Heart left ventricle (tissue), 16 donors: Measurements from ENCODE around the gene GGT6. TPM values are rescaled to one million over a fixed set of nuclear protein-coding genes. Genes with fewer than 3 reads are reported as not detected.

Experiments used
- ATAC-seq, 4 donors: fragments of 200-7000 bp; cut with Tn5 transposase; one replicate each; pipeline ENCODE4 v1.9.1; 2020 to 2022; ENCODE audit warnings: moderate library complexity in 4 of 4, mild to moderate bottlenecking in 3 of 4, moderate number of reproducible peaks in 1 of 4
- DNase-seq, 5 donors: peaks; one replicate each; pipeline ENCODE4 v3.0.0-alpha.2; 2020
- H3K27ac ChIP-seq, 12 donors: fragments of 200-600 bp; sonication (generic) in 4 of 12; one replicate each; pipeline versions ENCODE4 v1.5.0 to v1.8.0; 2016 to 2022; ENCODE audit warnings: mild to moderate bottlenecking in 2 of 12
- H3K27me3 ChIP-seq, 9 donors: fragments of 200-600 bp; sonication (generic) in 2 of 9; one replicate each; pipeline versions ENCODE4 v1.5.1 to v1.8.0; 2016 to 2022; ENCODE audit warnings: mild to moderate bottlenecking in 3 of 9
- H3K36me3 ChIP-seq, 9 donors: fragments of 200-600 bp; sonication (generic) in 2 of 9; one replicate each; pipeline versions ENCODE4 v1.5.0 to v1.8.0; 2018 to 2022; ENCODE audit warnings: mild to moderate bottlenecking in 2 of 9
- H3K4me1 ChIP-seq, 12 donors: fragments of 200-600 bp; sonication (generic) in 4 of 12; one replicate each; pipeline versions ENCODE4 v1.5.0 to v1.8.0; 2016 to 2022; ENCODE audit warnings: mild to moderate bottlenecking in 3 of 12
- H3K4me3 ChIP-seq, 12 donors: fragments of 200-600 bp; sonication (generic) in 4 of 12; one replicate each; pipeline versions ENCODE4 v1.5.0 to v1.8.0; 2017 to 2022; ENCODE audit warnings: mild to moderate bottlenecking in 9 of 12, moderate library complexity in 4 of 12
- H3K9me3 ChIP-seq, 12 donors: fragments of 200-600 bp; sonication (generic) in 4 of 12; one replicate each; pipeline versions ENCODE4 v1.5.0 to v1.8.0; 2016 to 2022; ENCODE audit warnings: mild to moderate bottlenecking in 1 of 12
- POLR2A ChIP-seq, 2 donors: fragments of 450-650 bp; IDR thresholded peaks; one replicate each; pipeline ENCODE4 v1.6.1; 2017; ENCODE audit warnings: antibody characterized with exemption in 2 of 2, mild to moderate bottlenecking in 2 of 2, moderate library complexity in 2 of 2
- WGBS, 4 donors: extraction: QIAGEN DNeasy Blood & Tissue Kit in 2 of 4; methylation state at CpG; one replicate each; pipeline versions ENCODE4 v1.1.5 to v1.1.7; 2013 to 2018; 5-methylcytosine and 5-hydroxymethylcytosine counted together
- intact Hi-C, 10 donors: fragments of 100-400 bp; cut with DNase I; formaldehyde crosslinking; loops; one replicate each; pipeline versions ENCODE4 v1.11.1 to v1.14.2; 2022
- polyA plus RNA-seq, 2 donors: library from polyadenylated mRNA; stranded (reverse); fragments of 200-250 nt; gene quantifications; one replicate each; pipeline ENCODE4 v1.2.3, GENCODE V29; 2013
- total RNA-seq, 9 donors: library from RNA; depleted of rRNA in 2 of 9; stranded (reverse); fragments of >200 nt in 2 of 9; fragmentation: NEBNext Ultra II Directional in 3 of 9; extraction: Animal tissue kit (Norgen Biotek cat#: 25700) in 3 of 9; gene quantifications; one replicate each; pipeline versions ENCODE4 v1.1.0 to v1.2.4, GENCODE V29; 2016 to 2023
- TF ChIP-seq, protein P1 (sequence below), 12 donors: fragments of 200-600 bp; sonication (generic) in 4 of 12; IDR thresholded peaks; one replicate each; pipeline versions ENCODE4 v1.5.0 to v1.8.0; 2018 to 2022; ENCODE audit warnings: antibody characterized with exemption in 12 of 12, mild to moderate bottlenecking in 5 of 12
- donor health status: ischemic (EF 13 %, LVEDD 7.1; RV severe dilation, severe dysfunction).
- donor health status: healthy with polysubstance abuse.
- donor health status: DM: no; HTN: yes; CAD: no.
- donor health status: DM: no; HTN: no; CAD: no.
- donor health status: ischemic (EF 25% LVEDD 6.9; RV normal size, moderate dysfunction).
- donor health status: ischemic (EF 25% LVEDD 5.7; RV mildly dilated, moderate dysfunction).
- donor health status: healthy.
- donor health status: DM: yes; HTN: yes; CAD: no.
- donor health status: ischemic (EF 35%, LVEDD 5.7; RV mildly dilated, moderate dysfunction).
- donor health status: nonischemic (EF 11% LVEDD 7.7; RV severe dilation, severe dysfunction).
- donor health status: DM: yes; HTN: yes; CAD: no.
- donor health status: PGD.
- donor health status: ischemic (EF 29% LVEDD 5.4; RV normal size, mild dysfunction).
- donor health status: nonischemic (EF 23%, LVEDD 6.1; RV moderate dilation, normal function).

GGT6 gene
- total and polyA plus RNA-seq, 11 donors, result not detected

DNA sequence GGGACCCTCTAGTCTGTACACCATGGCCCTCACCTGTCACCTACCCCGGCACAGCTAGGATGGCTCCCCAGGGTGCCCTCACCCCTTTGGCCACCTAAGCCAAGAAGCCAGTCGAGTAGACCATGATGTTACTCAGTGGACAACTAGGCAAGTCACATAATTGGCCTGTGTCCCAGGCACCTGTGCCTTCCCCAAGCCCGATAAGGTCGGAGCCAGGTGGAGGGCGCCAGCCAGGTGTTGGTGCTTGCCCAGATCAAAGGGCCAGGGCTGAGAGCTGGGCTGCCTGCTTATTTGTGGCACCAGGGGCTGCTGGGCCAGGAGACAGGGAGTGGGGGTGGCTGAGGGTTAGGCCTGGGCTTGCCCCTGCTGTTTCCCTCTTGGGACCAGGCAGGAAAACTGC is 44.9 kb downstream of the GGT6 start:
- H3K36me3 ChIP-seq, result no peaks in the 10 kb centered on the region
- no peaks in the 10 kb centered on the region for H3K27me3 ChIP-seq
- H3K9me3 ChIP-seq, result no peaks in the 10 kb centered on the region
- DNase-seq (no peak), ATAC-seq (no peak)
- WGBS, 4 donors, result 94 to 100% (median 95%) methylated on average over 4 to 5 of the region's 5 CpGs
- H3K4me3 ChIP-seq, result no peak overlapping the region
- peaks cover 10 to 48% (median 31%) of the 10 kb centered on the region in 12 donors for H3K4me1 ChIP-seq
- no peak overlapping the region for H3K27ac ChIP-seq
- intact Hi-C loops, result no loop called here
- TF ChIP-seq POLR2A (IDR thresholded peaks at IDR 0.05), result no peak
- TF ChIP-seq, protein P1, sequence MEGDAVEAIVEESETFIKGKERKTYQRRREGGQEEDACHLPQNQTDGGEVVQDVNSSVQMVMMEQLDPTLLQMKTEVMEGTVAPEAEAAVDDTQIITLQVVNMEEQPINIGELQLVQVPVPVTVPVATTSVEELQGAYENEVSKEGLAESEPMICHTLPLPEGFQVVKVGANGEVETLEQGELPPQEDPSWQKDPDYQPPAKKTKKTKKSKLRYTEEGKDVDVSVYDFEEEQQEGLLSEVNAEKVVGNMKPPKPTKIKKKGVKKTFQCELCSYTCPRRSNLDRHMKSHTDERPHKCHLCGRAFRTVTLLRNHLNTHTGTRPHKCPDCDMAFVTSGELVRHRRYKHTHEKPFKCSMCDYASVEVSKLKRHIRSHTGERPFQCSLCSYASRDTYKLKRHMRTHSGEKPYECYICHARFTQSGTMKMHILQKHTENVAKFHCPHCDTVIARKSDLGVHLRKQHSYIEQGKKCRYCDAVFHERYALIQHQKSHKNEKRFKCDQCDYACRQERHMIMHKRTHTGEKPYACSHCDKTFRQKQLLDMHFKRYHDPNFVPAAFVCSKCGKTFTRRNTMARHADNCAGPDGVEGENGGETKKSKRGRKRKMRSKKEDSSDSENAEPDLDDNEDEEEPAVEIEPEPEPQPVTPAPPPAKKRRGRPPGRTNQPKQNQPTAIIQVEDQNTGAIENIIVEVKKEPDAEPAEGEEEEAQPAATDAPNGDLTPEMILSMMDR (IDR thresholded peaks at IDR 0.05), result no peak

DNA sequence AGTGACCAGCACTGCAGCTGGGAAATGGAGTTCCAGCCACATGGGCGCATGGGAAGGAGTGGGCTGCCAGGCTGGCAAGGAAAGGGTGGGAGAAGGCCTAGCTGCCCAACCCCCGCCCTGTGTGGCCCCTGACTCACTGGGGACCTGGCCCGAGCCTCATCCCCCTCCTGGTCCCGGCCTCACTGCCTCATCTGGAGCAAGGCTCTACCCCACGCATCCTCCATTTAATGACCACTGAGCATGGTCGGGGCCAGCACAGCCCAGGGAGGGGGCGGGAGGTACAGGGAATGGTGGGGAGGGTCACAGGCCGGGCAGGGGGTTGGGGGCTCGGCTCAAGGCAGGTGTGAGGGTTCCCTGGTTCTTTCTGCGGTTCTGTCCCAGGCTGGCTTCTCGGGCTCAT is 45.6 kb downstream of the GGT6 start:
- Histone ChIP-seq H3K4me3 (no peak overlapping the region), H3K9me3 (no peaks in the 10 kb centered on the region), H3K27me3 (no peaks in the 10 kb centered on the region), H3K4me1 (peaks cover 3 to 48% (median 31%) of the 10 kb centered on the region in 12 donors), H3K36me3 (no peaks in the 10 kb centered on the region), H3K27ac (no peak overlapping the region)
- no peak for TF ChIP-seq POLR2A (IDR thresholded peaks at IDR 0.05)
- TF ChIP-seq, protein P1 (IDR thresholded peaks at IDR 0.05), result no peak
- DNase-seq (no peak), ATAC-seq (no peak)
- 93 to 97% (median 95%) methylated on average over 7 to 11 of the region's 11 CpGs for WGBS, 4 donors
- intact Hi-C loops, result loop anchor here in 1 of 10 donors (5.0 kb wide), 1 partner anchor 147 kb away; the partner anchor contains the start of gene UBE2G1

DNA sequence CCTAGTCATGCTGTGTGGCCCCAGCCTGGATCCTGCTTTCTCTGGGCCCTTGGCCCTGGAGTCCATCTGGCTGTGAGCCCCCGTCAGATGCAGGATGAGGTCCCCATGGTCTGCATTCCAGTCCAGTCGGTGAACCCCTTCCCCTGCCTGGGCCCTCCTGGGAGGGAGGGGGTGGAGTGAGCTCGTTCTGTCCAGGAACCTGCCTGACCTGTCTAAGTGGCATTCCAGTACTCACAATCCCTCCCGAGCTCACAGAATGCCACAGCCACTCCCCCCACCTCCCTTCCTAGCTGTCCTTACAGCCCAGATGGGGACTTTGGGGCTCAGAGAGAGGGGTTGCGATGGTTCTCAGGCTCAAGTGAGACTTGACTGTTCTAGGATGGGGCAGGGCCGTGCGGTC is 46.2 kb downstream of the GGT6 start:
- no peak for TF ChIP-seq POLR2A (IDR thresholded peaks at IDR 0.05)
- TF ChIP-seq, protein P1 (IDR thresholded peaks at IDR 0.05), result no peak
- H3K27me3 ChIP-seq, result no peaks in the 10 kb centered on the region
- 79 to 83% (median 82%) methylated on average over 7 of the region's 7 CpGs for WGBS, 4 donors
- DNase-seq (no peak), ATAC-seq (no peak)
- intact Hi-C loops, result loop anchor here in 1 of 10 donors (5.0 kb wide), 1 partner anchor 147 kb away; the partner anchor contains the start of gene UBE2G1
- no peak overlapping the region for H3K4me3 ChIP-seq
- peaks cover 3 to 48% (median 31%) of the 10 kb centered on the region in 12 donors for H3K4me1 ChIP-seq
- H3K36me3 ChIP-seq, result no peaks in the 10 kb centered on the region
- no peak overlapping the region for H3K27ac ChIP-seq
- H3K9me3 ChIP-seq, result no peaks in the 10 kb centered on the region

DNA sequence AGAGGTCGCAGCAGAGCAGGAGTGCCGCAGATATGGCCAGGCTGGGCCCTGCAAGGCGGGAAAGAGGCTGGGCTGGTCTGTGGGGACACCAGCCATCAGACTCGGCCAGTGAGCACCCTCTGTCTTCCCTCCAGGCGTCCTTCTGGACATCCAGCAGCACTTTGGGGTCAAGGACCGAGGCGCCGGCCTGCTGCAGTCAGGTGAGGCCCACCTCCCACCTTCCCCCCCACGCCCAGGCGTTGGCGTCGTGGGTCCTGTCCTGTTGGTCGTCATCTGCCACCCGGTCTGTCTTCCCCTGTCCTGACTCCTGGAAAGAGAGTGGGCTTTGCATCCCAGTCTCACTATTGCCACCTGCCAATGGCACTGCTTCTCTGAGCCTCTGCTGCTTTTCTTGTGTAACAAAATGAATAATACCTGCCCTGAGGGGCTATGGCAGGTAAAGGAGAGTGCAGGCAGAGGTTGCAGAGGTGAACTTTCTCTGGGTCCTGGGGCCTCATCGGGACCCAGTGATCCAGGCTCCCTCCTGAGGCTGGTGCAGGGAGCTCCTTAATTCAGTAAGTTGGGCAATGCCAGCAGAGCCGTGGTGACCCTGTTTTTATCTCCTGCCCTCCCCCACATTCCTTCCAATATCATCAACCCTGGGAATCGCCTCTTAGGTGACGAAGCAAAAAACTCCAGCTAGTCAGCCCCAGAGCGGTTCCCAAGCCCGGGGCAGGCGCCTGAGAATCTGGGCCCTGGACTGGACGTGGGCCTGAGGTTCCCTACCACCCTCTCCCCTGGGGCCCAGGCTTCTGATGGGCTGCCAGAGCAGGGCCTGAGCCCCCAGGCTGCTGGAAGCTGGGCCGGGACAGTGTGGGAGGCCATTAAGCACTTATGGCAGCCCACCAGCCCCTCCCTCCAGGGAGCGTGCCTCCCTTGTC is 47.0 kb downstream of the GGT6 start:
- ATAC-seq, result no peak
- intact Hi-C loops, result loop anchor here in 1 of 10 donors (5.0 kb wide), 1 partner anchor 146 kb away; the partner anchor contains the start of gene UBE2G1
- Histone ChIP-seq H3K4me1 (peaks cover 0 to 50% (median 31%) of the 10 kb centered on the region in 12 donors), H3K27me3 (no peaks in the 10 kb centered on the region), H3K27ac (no peak overlapping the region), H3K36me3 (no peaks in the 10 kb centered on the region), H3K4me3 (no peak overlapping the region), H3K9me3 (no peaks in the 10 kb centered on the region)
- 83 to 88% (median 84%) methylated on average over 23 to 24 of the region's 24 CpGs for WGBS, 4 donors
- DNase-seq, result no peak
- TF ChIP-seq POLR2A (IDR thresholded peaks at IDR 0.05), result no peak
- TF ChIP-seq, protein P1 (IDR thresholded peaks at IDR 0.05), result peak in 1 of 12 donors; percentile 10
